ENCODE measurements around the gene BMERB1.
"Not testable (repeated sequence)": the region's sequence is repeated elsewhere in the genome, so short reads cannot be mapped to it uniquely, and the experiment has no call there.

The BMERB1 gene

DNA sequence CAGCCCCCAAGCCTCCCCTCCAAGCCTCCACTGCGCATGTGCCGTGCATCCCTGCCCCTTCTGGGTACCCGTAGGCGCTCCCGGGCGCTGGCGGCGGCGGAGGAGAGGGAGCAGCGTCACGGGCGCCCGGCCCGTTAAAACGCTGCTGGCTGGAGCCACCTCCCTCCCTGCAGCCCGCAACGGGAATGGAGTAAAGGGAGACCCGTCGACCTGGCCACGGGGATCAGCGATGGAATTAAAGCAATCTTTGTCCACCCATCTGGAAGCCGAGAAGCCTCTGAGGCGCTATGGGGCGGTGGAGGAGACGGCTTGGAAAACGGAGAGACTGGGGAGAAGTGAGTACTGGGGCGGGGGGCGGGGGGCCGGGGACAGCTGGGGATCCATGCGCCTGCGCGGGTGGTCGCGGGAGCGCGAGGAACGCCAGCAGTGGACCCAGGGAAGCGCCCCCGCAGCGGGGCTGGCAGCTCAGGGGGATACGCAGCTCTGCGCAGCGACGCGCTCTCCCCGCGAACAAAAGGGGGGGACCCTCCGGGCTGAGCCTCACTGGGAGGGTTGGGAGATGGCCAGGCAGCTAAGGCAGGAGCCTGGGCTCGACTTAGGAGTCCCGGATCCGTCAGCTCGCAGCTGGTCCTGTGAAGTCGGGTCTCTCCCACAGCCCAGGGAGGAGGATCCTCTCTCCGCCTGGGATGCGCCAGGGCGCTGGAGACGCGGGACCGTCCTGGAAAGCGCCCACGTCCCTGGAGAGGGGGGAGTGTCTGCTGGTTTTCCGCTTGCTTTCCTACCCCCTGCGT is at the start of gene BMERB1:
Gene BMERB1 (plus strand): TSS at position 164 of the 791 bp plus-strand sequence. CDS start 66 bp downstream, at position 230.
- DNase-seq (ENCODE audit: insufficient read length, low spot score) (no peak), FAIRE-seq (no peak)

DNA sequence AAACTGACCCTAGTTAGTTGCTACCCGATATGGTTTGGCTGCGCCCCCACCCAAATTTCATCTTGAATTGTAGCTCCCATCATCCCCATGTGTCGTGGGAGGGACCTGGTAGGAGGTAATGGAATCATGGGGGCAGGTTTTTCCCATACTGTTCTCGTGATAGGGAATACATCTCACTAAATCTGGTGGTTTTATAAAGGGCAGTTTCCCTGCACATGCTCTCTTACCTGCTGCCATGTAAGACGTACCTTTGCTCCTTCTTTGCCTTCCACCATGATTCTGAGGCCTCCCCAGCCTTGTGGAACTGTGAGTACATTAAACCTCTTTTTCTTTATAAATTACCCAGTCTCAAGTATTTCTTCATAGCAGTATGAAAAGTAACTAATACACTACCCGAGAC is 46.3 kb upstream of the BMERB1 start:
- FAIRE-seq; DNase-seq (ENCODE audit: insufficient read length, low spot score): not testable (repeated sequence)

DNA sequence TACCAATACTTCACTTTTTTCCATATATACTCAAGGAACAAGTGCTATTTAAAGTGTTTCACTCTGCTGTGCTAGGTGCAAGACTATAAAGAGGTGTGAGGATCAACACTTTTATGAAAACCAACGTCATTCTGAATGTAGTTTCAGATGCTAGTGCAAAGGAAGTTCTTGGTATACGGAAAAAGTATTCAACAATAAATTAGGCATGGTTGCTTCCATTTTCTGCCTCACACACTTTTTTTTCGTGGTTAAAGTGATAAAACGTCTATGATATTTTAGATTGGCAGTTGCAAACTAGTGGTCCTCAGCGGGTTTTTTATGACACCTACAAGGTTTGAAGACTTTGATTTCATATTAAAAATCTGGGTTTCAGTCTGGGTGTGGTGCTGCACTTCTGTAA is 44.5 kb upstream of the BMERB1 start:
- DNase-seq (ENCODE audit: insufficient read length, low spot score); FAIRE-seq: not testable (repeated sequence)

DNA sequence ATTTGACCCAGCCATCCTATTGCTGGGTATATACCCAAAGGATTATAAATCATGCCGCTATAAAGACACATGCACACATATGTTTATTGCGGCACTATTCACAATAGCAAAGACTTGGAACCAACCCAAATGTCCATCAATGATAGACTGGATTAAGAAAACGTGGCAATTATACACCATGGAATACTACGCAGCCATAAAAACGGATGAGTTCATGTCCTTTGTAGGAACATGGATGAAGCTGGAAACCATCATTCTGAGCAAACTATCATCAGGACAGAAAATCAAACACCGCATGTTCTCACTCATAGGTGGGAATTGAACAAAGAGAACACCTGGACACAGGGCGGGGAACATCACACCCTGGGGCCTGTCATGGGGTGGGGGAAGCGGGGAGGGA is 41.4 kb upstream of the BMERB1 start:
- not testable (repeated sequence) for DNase-seq (ENCODE audit: insufficient read length, low spot score); FAIRE-seq

DNA sequence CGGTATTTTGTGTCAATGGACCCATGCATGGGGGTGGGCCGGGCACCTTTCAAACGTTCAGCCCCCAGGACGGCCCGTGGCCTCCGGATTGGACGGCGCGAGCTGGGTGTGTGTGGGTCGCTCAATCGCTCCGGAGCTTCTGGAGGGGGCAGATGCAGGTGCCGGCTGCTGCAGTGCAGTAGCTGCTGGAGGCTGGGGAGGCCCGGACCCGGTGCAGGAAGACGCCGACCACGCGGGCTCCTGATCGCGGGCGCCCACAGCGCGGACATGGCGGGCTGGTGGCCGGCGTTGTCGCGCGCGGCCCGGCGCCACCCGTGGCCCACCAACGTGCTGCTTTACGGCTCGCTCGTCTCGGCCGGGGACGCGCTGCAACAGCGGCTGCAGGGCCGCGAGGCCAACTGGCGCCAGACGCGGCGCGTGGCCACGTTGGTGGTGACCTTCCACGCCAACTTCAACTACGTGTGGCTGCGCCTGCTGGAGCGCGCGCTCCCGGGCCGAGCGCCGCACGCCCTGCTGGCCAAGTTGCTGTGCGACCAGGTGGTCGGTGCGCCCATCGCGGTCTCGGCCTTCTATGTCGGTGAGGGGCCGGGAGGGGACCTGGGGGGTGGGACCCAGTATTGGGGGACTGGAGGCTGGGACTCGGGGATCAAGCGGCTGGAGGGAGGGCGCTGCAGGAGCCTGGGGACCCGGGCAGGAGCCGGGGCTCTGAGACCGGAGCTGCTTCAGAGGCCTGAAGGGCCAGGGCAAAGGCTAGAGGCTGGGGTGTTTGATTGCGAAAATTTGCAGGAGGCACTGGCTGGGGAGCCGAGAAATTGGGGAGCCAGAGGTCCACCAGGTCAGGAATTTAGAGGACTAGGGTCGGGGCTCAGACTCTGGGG is 38.5 kb upstream of the BMERB1 start, which contains the start of gene MPV17L:
Gene MPV17L (plus strand): TSS at position 124 of the 878 bp plus-strand sequence. CDS start 144 bp downstream, at position 268.
- FAIRE-seq; DNase-seq (ENCODE audit: insufficient read length, low spot score): not testable (repeated sequence)

DNA sequence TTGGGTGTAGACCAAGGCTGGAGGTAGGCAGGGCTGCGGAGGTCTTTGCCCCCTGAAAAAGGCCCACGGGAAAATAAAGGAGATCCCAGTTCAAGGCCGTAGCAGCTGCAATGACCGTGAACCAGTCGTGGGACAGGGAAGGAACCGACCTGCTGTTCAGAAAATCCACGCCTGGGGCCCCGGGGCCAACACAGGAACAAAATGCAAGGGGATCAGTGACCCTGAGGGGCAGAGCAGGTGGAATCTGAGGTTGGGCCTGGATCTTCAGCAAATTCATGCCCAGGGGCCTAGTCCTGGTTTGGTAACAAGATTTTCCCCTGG is 37.9 kb upstream of the BMERB1 start:
- DNase-seq (ENCODE audit: insufficient read length, low spot score); FAIRE-seq: not testable (repeated sequence)

DNA sequence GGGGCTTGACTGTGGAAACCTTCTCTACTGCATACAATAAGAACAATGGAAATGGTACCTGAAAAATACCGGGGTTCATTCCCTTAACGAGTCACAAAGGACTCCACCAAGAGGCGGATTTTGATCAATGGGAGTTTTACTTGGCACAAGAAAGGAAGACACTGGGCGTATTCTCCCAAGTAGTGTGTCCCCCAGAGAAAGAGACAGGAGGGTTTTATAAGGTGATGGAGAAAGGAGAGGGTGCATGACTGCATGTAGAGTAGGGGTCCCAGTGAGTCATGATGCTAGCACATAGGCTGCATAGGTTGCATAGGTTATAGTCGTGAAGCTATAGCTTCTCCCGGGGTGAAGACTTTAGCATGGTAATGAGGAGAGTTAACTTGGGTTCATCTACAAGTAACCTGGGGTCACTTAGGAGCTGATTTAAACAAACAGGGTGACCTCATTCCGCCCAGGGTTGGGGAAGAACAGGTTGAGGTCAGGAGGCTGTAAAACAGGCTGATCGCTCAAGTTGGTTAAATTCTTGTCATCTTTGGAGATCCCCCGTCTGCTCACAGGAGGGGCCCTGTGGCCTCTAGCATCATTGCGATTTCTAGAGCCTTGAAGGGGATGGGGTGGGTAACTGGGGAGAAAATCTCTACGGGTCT is 37.3 kb upstream of the BMERB1 start:
- DNase-seq (ENCODE audit: insufficient read length, low spot score) (no peak), FAIRE-seq (no peak)

DNA sequence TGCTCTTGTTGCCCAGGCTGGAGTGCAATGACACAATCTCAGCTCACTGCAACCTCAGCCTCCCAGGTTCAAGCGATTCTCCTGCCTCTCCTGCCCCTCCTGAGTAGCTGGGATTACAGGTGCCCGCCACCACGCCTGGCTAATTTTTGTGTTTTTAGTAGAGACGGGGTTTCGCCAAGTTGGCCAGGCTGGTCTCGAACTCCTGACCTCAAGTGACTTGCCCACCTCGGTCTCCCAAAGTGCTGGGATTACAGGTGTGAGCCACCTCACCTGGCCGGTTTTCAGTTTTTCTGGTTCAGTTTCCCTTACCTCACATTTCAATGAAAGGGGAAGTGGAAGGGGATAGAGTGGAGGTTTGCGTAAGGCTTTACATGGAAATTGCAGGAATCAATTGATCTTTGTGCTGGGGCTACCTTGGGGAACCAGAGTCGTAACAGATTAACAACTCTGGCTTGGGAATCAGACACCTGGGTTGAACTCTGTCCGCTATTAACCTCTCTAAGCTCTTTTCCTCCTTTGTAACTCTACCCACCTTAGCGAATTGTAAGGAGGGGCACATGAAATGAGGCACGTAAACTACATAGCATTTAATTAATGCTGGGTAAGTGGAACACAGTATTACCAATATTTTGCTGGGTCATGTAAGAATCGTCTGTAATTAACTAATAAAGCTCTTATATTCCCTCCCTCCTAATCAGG is 35.6 kb upstream of the BMERB1 start:
- DNase-seq (ENCODE audit: insufficient read length, low spot score): no peak
- FAIRE-seq: no peak

DNA sequence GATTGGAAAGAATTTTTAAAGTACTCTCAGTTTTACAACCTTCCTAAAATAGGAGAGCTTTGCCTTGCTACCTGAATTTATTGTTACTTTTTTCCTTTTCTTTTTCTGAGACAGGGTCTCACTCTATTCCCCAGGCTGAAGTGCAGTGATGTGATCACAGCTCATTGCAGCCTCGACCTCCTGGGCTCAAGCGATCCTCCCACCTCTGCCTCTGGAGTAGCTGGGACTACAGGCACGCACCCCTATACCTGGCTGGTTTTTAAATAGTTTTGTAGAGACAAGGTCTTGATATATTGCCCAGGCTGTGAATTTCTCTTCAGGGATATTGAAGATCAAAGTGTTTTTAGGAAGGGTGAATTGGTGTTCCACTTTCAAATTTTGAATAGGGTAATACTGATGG is 35.1 kb upstream of the BMERB1 start:
- no peak for FAIRE-seq
- DNase-seq (ENCODE audit: insufficient read length, low spot score): no peak

DNA sequence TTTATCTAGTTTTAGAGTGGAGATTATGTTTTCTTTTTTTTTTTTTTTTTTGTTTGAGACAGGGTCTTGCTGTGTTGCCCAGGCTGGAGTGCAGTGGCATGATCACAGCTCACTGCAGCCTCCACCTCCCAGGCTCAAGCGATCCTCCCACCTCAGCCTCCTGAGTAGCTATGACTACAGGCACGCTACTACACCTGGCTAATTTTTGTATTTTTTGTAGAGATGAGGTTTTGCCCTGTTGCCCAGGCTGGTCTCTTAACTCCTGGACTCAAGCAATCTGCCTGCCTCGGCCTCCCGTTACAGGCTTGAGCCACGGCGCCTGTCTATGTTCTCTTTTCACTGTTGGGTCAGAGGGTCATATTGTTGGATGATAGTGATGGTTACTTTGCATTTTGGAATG is 34.1 kb upstream of the BMERB1 start:
- not testable (repeated sequence) for DNase-seq (ENCODE audit: insufficient read length, low spot score); FAIRE-seq

DNA sequence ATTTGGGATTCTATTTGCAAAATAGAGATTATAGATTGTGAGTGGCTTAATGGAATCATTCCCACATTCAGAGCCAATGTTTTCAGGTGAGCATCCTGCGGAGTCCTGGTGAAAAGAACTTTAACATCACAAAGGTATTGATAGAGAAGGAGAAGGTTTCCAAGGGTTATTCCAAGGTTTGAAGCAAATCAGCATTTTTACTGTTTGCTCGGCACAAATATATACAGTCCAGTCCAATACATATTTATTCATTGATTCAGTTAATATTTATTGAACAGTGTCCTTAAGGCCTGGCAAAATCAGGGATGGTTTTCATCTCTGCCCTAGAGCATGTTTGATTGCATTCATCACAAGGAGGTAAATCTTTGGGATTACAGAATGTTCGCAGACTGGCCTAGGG is 32.4 kb upstream of the BMERB1 start:
- DNase-seq (ENCODE audit: insufficient read length, low spot score): no peak
- FAIRE-seq: no peak

DNA sequence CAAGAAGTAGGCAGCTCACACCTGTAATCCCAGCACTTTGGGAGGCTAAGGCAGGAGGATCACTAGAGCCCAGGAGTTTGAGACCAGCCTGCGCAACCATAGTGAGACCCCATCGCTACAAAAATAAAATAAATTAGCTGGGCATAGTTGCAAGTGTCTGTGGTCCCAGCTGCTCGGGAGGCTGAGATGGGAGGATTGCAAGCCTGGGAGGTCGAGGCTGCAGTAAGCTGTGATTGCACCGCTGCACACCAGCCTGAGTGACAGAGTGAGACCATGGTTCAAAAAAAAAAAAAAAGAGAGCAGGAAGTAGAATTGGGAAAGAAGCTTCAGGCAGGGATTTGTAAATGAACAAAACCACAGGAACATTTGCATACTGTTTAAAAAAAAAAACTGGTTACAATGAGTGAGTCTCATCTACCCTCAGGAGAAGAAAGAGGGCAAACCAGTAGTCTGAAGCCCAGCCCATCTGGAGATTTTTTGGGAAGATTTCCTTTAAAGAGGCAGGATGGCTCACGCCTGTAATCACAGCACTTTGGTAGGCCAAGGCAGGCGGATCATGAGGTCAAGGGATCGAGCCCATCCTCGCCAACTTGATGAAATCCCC is 30.9 kb upstream of the BMERB1 start:
- no peak for DNase-seq (ENCODE audit: insufficient read length, low spot score)
- FAIRE-seq: no peak

DNA sequence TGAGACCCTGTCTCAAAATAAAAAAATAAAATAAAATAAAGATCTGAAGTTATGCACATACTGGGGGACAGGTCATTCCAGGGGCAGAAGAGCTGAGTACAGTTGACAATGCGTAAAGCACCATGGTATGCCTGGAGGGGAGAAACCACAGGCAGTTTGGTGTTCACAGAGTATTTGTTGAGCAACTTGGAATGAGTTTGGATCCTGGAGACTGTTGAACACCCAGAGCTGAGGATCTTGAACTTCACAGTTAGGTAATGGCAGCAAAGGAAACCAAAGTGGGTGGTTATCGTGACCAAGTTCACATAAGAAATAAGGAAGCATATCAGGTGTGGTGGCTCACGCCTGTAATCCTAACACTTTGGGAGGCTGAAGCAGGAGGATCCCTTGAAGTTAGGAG is 30.3 kb upstream of the BMERB1 start:
- not testable (repeated sequence) for DNase-seq (ENCODE audit: insufficient read length, low spot score); FAIRE-seq

DNA sequence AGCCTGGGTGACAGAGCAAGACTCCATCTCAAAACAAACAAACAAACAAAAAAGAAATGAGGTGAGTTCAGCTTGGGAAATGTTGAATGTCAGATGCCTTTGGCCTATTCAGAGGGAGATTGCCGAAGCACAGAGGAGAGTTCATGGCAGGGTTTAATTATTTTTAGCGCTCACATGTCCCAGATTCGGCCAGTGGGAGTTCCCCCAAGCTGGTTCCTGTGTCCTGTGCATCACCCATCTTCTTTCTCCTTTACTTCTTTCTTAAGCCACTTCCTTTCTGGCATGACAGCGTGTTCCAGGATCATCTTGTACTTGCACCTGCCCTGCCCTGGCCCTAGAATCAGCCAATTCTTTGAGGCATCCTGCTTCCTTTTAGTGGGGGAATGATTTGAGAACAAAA is 29.6 kb upstream of the BMERB1 start:
- FAIRE-seq (no peak), DNase-seq (ENCODE audit: insufficient read length, low spot score) (no peak)

DNA sequence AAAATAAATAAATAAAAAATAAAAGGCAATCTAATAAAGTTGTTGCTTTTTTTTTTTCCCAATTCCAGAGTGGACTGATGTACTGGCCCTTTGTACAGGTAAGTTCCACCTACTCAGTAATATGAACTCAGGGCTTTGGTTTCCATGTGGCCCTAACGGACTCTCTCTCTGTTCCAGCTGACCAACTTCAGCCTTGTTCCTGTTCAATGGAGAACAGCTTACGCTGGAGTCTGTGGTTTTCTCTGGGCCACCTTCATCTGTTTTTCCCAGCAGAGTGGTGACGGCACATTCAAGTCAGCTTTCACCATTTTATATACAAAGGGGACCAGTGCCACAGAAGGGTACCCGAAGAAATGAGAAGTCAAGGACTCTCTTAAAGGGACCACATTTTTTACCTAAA is 26.6 kb upstream of the BMERB1 start:
- not testable (repeated sequence) for DNase-seq (ENCODE audit: insufficient read length, low spot score)

DNA sequence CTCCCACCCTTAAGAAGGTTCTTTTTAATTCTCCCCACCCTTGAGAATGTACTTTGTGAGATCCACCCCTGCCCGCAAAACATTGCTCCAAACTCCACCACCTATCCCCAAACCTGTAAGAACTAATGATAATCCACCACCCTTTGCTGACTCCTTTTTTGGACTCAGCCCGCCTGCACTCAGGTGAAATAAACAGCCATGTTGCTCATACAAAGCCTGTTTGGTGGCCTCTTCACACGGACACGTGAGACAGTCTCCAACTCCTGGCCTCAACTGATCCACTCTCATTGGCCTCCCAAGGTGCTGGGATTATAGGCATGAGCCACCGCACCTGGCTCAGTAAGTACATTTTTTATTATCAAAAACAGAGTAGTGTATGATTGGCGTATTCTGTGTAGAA is 24.9 kb upstream of the BMERB1 start:
- not testable (repeated sequence) for FAIRE-seq; DNase-seq (ENCODE audit: insufficient read length, low spot score)

More for the DNA sequence above, 26.6 kb upstream of the BMERB1 start:
- FAIRE-seq: not testable (repeated sequence)

DNA sequence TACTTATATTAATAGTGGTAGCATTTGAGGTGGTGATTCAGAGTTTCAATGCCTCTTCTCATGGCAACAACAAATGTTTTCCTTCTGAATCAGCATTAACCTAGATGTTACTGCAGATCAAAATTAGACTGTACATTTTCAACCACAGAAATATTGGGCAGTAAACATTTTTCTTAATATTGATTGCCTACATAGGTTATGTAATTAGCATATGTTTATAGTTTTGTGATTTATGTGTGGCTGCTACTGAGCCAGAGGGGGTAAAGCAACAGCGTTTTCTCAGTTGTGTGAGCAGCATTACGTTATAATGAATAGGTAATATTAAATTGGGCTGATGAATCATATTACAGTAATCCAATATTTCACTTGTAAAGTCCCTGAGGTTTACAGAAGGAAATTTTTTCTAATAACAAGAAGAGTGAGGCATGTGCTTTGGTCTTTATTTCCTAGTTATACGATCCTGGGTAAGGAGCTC is 18.8 kb upstream of the BMERB1 start:
- no peak for DNase-seq (ENCODE audit: insufficient read length, low spot score)
- FAIRE-seq: no peak

DNA sequence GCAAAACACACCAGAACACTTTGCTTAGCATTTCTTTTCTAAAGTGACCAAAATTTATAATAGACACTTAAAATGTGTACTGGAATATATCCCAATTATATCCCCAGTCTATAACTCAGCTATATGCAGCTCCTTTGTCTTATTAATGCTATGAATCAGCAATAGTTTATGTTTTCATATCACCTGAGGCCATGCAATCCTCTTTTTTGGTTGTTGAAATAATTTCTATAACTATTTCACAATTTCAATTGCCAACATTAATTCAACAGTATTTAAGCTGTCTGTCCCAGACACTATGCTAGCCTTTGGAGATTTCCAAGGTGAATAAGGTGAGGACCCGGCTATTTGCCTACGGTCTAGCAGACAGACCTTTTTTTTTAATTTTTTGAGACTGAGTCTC is 17.2 kb upstream of the BMERB1 start:
- no peak for FAIRE-seq
- DNase-seq (ENCODE audit: insufficient read length, low spot score): no peak

DNA sequence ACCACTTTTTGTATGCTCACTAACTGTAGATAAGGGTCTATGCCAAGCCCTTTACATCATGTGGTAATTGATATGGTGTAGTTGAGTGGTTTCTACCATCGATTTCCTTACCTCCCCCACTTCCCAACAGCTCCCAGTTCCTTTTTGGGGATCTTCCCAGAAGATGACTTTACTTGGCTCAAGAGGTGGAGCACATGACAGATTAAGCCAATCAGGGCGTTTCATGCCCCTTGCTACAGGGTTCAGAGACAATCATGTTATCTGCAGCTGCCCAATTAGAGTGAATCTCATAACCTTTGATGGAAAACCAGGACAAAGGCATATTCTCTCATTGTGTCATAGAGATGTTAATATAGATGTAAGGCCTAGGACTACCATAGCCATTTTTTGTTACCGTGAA is 16.2 kb upstream of the BMERB1 start:
- no peak for DNase-seq (ENCODE audit: insufficient read length, low spot score)
- no peak for FAIRE-seq

DNA sequence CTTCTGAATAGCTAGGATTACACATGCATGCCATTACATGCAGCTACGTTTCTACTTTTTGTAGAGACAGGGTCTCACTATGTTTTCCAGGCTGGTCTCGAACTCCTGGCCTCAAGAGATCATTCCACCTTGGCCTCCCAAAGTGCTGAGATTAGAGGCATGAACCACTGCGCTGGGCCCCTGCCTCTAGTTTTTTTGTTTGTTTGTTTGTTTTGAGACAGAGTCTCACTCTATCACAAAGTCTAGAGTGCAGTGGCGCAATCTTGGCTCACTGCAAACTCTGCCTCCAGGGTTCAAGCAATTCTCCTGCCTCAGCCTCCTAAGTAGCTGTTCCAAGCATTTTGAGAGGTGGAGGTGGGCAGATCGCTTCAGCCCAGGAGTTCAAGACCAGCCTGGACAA is 12.7 kb upstream of the BMERB1 start:
- not testable (repeated sequence) for FAIRE-seq; DNase-seq (ENCODE audit: insufficient read length, low spot score)
